K562 (cell line): ENCODE measurements around the gene OPA3. TPM values are rescaled to one million over a fixed set of nuclear protein-coding genes. Genes with fewer than 3 reads are reported as not detected.
A peak's percentile ranks its signal among the peaks of the same experiment; 100 is the strongest.

Experiments
- ADNP ChIP-seq: fragments of 200-800 bp; sonication (Bioruptor generic); IDR thresholded peaks from 2 replicates; pipeline ENCODE4 v1.6.1; 2016; ENCODE audit warnings: missing genetic modification characterization, missing compliant biosample characterization
- BDP1 ChIP-seq: IDR thresholded peaks from 3 replicates; pipeline ENCODE4 v1.6.1; 2011; ENCODE audit not compliant: insufficient read length, insufficient read depth
- GABPA ChIP-seq: fragments of 200-800 bp; sonication (Bioruptor generic); conservative IDR thresholded peaks from 2 replicates; pipeline ENCODE4 v1.6.1; 2016; ENCODE audit warnings: low read depth, missing genetic modification characterization, missing compliant biosample characterization
- HCFC1 ChIP-seq: IDR thresholded peaks from 2 replicates; pipeline ENCODE4 v1.6.1; 2012; ENCODE audit warnings: low read depth, low read length, improper control_type of control experiment
- MYNN ChIP-seq, 2 experiments: sonication (generic); formaldehyde crosslinking in 1 of 2; IDR thresholded peaks; 2 replicates each; pipeline versions ENCODE4 v1.5.0 to v1.6.1; 2016 to 2020; ENCODE audit warnings: antibody characterized with exemption in 1 of 2, missing genetic modification reagents in 1 of 2
- NEUROD1 ChIP-seq: fragments of 150-350 bp; IDR thresholded peaks from 2 replicates; pipeline ENCODE4 v1.6.1; 2014; ENCODE audit warnings: borderline replicate concordance, low read length, low read depth; ENCODE audit not compliant: partially characterized antibody
- ZBED1 ChIP-seq: IDR thresholded peaks from 2 replicates; pipeline ENCODE4 v1.6.1; 2014
- ZNF23 ChIP-seq: fragments of 250-450 bp; sonication (Bioruptor Pico); IDR thresholded peaks from 2 replicates; pipeline ENCODE4 v1.4.0; 2020; ENCODE audit warnings: mild to moderate bottlenecking
- ZNF584 ChIP-seq: fragments of 200-800 bp; sonication (Bioruptor generic); IDR thresholded peaks from 2 replicates; pipeline ENCODE4 v1.6.1; 2016; ENCODE audit warnings: low read depth, mild to moderate bottlenecking, missing genetic modification characterization, missing compliant biosample characterization
- polyA plus RNA-seq, 8 experiments: library from polyadenylated mRNA; depleted of rRNA in 4 of 8; stranded (reverse) in 5 of 8; unstranded in 3 of 8; fragments of >200 nt; fragmentation: Nextera tagmentation in 2 of 8; fragmentation: Illumina TruSeq in 1 of 8; extraction: Ambion mirVana in 2 of 8; extraction: Trizol in 1 of 8; gene quantifications; 2 replicates each; pipeline versions ENCODE4 v1.2.1 to v1.2.3, GENCODE V29; 2011 to 2014; ENCODE audit warnings: inconsistent platforms in 1 of 8, missing spikeins in 1 of 8
- total RNA-seq, 7 experiments: library from RNA; depleted of rRNA in 6 of 7; stranded (reverse); fragments of >200 nt in 6 of 7; fragmentation: Illumina TruSeq in 2 of 7; extraction: Trizol in 2 of 7; gene quantifications; 2 replicates each; pipeline versions ENCODE4 v1.2.1 to v1.2.3, GENCODE V29; 2011 to 2021; ENCODE audit warnings: low replicate concordance in 1 of 7
- TF ChIP-seq, protein P1 (sequence below), 3 experiments: fragments of 200-800 bp in 1 of 3; fragments of 250-450 bp in 1 of 3; fragments of 450-650 bp in 1 of 3; sonication (Bioruptor Pico) in 1 of 3; sonication (Bioruptor generic) in 1 of 3; formaldehyde crosslinking in 1 of 3; IDR thresholded peaks; 2 replicates each; pipeline versions ENCODE4 v1.6.1 to v1.8.0; 2016 to 2022; ENCODE audit warnings: mild to moderate bottlenecking in 2 of 3, missing genetic modification characterization in 2 of 3, missing compliant biosample characterization in 1 of 3, moderate library complexity in 1 of 3
- TF ChIP-seq, protein P2 (sequence below): fragments of 250-450 bp; sonication (Bioruptor Pico); IDR thresholded peaks from 2 replicates; pipeline ENCODE4 v1.9.0; 2021; ENCODE audit warnings: mild to moderate bottlenecking
- TF ChIP-seq, protein P3 (sequence below), 2 experiments: fragments of 450-650 bp; formaldehyde crosslinking in 1 of 2; IDR thresholded peaks; 2 replicates each; pipeline versions ENCODE4 v1.4.0 to v1.6.1; 2014 to 2020; ENCODE audit warnings: mild to moderate bottlenecking in 2 of 2, borderline replicate concordance in 1 of 2, low read depth in 1 of 2
- TF ChIP-seq, protein P4 (sequence below): sonication (generic); formaldehyde crosslinking; IDR thresholded peaks from 2 replicates; pipeline ENCODE4 v1.8.1; 2023; ENCODE audit warnings: mild to moderate bottlenecking, missing genetic modification reagents, moderate library complexity

Gene OPA3
- total and polyA plus RNA-seq, 9 of the 15 experiments (the other 6 are each of a cell fraction or from before 2014, with no cell fraction given): 1.4 to 18.8 (median 9.0) TPM

DNA sequence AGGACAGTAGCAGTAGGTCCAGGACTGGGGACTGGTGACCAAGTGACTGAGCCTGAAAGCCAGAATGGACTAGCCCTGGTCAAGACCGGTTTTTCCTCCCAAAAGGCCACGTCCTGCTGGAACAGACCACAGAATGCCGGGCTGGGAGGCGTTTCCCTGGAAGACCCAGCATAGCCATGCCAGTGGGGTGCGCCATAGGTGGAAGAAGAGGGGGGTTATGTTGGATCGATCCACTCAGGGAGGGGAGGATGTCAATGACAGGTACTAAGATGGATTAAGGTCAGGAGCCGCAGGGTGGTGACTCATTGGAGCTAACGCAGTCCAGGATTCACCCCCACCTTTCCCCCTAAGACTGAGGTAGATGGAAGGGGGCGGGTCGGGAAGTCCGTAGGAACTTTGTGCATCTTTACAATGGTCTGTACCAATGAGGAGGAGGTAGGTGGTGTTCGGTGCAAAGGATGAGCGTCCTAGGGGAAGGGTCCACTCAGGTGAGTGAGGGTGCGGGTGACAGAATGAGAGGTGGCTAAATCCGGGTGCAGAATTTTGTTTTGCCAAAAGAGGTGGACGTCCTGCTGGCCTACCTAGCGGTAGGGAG lies 56.4 kb downstream of the OPA3 start (continued):
- TF ChIP-seq, protein P1, sequence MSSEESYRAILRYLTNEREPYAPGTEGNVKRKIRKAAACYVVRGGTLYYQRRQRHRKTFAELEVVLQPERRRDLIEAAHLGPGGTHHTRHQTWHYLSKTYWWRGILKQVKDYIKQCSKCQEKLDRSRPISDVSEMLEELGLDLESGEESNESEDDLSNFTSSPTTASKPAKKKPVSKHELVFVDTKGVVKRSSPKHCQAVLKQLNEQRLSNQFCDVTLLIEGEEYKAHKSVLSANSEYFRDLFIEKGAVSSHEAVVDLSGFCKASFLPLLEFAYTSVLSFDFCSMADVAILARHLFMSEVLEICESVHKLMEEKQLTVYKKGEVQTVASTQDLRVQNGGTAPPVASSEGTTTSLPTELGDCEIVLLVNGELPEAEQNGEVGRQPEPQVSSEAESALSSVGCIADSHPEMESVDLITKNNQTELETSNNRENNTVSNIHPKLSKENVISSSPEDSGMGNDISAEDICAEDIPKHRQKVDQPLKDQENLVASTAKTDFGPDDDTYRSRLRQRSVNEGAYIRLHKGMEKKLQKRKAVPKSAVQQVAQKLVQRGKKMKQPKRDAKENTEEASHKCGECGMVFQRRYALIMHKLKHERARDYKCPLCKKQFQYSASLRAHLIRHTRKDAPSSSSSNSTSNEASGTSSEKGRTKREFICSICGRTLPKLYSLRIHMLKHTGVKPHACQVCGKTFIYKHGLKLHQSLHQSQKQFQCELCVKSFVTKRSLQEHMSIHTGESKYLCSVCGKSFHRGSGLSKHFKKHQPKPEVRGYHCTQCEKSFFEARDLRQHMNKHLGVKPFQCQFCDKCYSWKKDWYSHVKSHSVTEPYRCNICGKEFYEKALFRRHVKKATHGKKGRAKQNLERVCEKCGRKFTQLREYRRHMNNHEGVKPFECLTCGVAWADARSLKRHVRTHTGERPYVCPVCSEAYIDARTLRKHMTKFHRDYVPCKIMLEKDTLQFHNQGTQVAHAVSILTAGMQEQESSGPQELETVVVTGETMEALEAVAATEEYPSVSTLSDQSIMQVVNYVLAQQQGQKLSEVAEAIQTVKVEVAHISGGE (CRISPR knock-in tag; IDR thresholded peaks at IDR 0.05): no peak
- TF ChIP-seq BDP1 (no peak), ZNF584 (CRISPR knock-in tag) (no peak), MYNN (IDR thresholded peaks at IDR 0.05) (peak; percentile 45; the same call in 1 of the 2 replicates), MYNN (CRISPR knock-in tag; IDR thresholded peaks at IDR 0.05) (no peak), GABPA (tag) (no peak), ZBED1 (0 out of 2 replicates have a peak, but pooled peaks have one; percentile 49), NEUROD1 (no peak), ZNF23 (CRISPR knock-in tag) (no peak), HCFC1 (no peak; the same call in 1 of the 2 replicates), ADNP (tag) (no peak)
- TF ChIP-seq, protein P2, sequence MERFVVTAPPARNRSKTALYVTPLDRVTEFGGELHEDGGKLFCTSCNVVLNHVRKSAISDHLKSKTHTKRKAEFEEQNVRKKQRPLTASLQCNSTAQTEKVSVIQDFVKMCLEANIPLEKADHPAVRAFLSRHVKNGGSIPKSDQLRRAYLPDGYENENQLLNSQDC: no peak
- TF ChIP-seq, protein P3, sequence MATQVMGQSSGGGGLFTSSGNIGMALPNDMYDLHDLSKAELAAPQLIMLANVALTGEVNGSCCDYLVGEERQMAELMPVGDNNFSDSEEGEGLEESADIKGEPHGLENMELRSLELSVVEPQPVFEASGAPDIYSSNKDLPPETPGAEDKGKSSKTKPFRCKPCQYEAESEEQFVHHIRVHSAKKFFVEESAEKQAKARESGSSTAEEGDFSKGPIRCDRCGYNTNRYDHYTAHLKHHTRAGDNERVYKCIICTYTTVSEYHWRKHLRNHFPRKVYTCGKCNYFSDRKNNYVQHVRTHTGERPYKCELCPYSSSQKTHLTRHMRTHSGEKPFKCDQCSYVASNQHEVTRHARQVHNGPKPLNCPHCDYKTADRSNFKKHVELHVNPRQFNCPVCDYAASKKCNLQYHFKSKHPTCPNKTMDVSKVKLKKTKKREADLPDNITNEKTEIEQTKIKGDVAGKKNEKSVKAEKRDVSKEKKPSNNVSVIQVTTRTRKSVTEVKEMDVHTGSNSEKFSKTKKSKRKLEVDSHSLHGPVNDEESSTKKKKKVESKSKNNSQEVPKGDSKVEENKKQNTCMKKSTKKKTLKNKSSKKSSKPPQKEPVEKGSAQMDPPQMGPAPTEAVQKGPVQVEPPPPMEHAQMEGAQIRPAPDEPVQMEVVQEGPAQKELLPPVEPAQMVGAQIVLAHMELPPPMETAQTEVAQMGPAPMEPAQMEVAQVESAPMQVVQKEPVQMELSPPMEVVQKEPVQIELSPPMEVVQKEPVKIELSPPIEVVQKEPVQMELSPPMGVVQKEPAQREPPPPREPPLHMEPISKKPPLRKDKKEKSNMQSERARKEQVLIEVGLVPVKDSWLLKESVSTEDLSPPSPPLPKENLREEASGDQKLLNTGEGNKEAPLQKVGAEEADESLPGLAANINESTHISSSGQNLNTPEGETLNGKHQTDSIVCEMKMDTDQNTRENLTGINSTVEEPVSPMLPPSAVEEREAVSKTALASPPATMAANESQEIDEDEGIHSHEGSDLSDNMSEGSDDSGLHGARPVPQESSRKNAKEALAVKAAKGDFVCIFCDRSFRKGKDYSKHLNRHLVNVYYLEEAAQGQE (IDR thresholded peaks at IDR 0.05; ENCODE audit: borderline replicate concordance): no peak
- TF ChIP-seq, protein P3 (CRISPR knock-in tag; IDR thresholded peaks at IDR 0.05; ENCODE audit: low read depth): no peak
- TF ChIP-seq, protein P4, sequence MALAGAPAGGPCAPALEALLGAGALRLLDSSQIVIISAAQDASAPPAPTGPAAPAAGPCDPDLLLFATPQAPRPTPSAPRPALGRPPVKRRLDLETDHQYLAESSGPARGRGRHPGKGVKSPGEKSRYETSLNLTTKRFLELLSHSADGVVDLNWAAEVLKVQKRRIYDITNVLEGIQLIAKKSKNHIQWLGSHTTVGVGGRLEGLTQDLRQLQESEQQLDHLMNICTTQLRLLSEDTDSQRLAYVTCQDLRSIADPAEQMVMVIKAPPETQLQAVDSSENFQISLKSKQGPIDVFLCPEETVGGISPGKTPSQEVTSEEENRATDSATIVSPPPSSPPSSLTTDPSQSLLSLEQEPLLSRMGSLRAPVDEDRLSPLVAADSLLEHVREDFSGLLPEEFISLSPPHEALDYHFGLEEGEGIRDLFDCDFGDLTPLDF (CRISPR knock-in tag): no peak
